HepG2 (cell line): ENCODE results near the gene ALG11. TPM values are rescaled to one million over a fixed set of nuclear protein-coding genes. Genes with fewer than 3 reads are reported as not detected.
A peak's percentile ranks its signal among the peaks of the same experiment; 100 is the strongest.

Experiments
- AGO1 ChIP-seq: fragments of 200-400 bp; formaldehyde crosslinking; IDR thresholded peaks from 2 replicates; pipeline ENCODE4 v1.6.1; 2017; ENCODE audit warnings: mild to moderate bottlenecking, low read depth, low read length, moderate library complexity; ENCODE audit not compliant: poor library complexity, severe bottlenecking
- CBX5 ChIP-seq: sonication (generic); formaldehyde crosslinking; IDR thresholded peaks from 2 replicates; pipeline ENCODE4 v1.4.0; 2020; ENCODE audit warnings: missing genetic modification reagents, borderline replicate concordance
- CENPX ChIP-seq: sonication (generic); formaldehyde crosslinking; IDR thresholded peaks from 2 replicates; pipeline ENCODE4 v1.9.0; 2021; ENCODE audit warnings: mild to moderate bottlenecking, missing genetic modification reagents, moderate library complexity
- FOXC1 ChIP-seq: sonication (generic); formaldehyde crosslinking; IDR thresholded peaks from 2 replicates; pipeline ENCODE4 v1.8.0; 2022; ENCODE audit warnings: mild to moderate bottlenecking, missing genetic modification reagents, borderline replicate concordance
- HNRNPH1 ChIP-seq: fragments of 200-400 bp; formaldehyde crosslinking; optimal IDR thresholded peaks from 2 replicates; pipeline ENCODE3; 2017; ENCODE audit warnings: mild to moderate bottlenecking, low read depth, low read length
- KLF12 ChIP-seq: sonication (generic); formaldehyde crosslinking; IDR thresholded peaks from 2 replicates; pipeline ENCODE4 v1.4.0; 2020; ENCODE audit warnings: missing genetic modification reagents, borderline replicate concordance
- MIER2 ChIP-seq: IDR thresholded peaks from 2 replicates; pipeline ENCODE4 v1.6.1; 2016; ENCODE audit warnings: missing biosample characterization, missing genetic modification reagents
- PAF1 ChIP-seq: IDR thresholded peaks from 2 replicates; pipeline ENCODE4 v1.6.1; 2016; ENCODE audit warnings: missing genetic modification reagents, missing compliant biosample characterization
- SP4 ChIP-seq: sonication (generic); formaldehyde crosslinking; IDR thresholded peaks from 2 replicates; pipeline ENCODE4 v1.8.1; 2023; ENCODE audit warnings: mild to moderate bottlenecking, missing genetic modification reagents
- TBX3 ChIP-seq: fragments of 450-650 bp; IDR thresholded peaks from 2 replicates; pipeline ENCODE4 v1.6.1; 2017; ENCODE audit warnings: antibody characterized with exemption, mild to moderate bottlenecking, inconsistent platforms, borderline replicate concordance
- YEATS4 ChIP-seq: sonication (generic); formaldehyde crosslinking; IDR thresholded peaks from 2 replicates; pipeline ENCODE4 v1.4.0; 2020; ENCODE audit warnings: missing genetic modification reagents, borderline replicate concordance
- ZBTB38 ChIP-seq: sonication (generic); formaldehyde crosslinking; IDR thresholded peaks from 2 replicates; pipeline ENCODE4 v1.5.1; 2020; ENCODE audit warnings: mild to moderate bottlenecking, missing genetic modification reagents
- ZFAT ChIP-seq: sonication (generic); formaldehyde crosslinking; conservative IDR thresholded peaks from 2 replicates; pipeline ENCODE4 v1.8.1; 2023; ENCODE audit warnings: missing genetic modification reagents, inconsistent platforms
- ZNF180 ChIP-seq: sonication (generic); formaldehyde crosslinking; IDR thresholded peaks from 2 replicates; pipeline ENCODE4 v1.4.0; 2020; ENCODE audit warnings: low read depth, missing genetic modification reagents, borderline replicate concordance
- ZNF431 ChIP-seq: sonication (generic); formaldehyde crosslinking; IDR thresholded peaks from 2 replicates; pipeline ENCODE4 v1.9.0; 2022; ENCODE audit warnings: missing genetic modification reagents, low read depth, mild to moderate bottlenecking, borderline replicate concordance
- ZNF496 ChIP-seq: sonication (generic); formaldehyde crosslinking; IDR thresholded peaks from 2 replicates; pipeline ENCODE4 v1.8.1; 2023; ENCODE audit warnings: mild to moderate bottlenecking, moderate library complexity, missing genetic modification reagents; ENCODE audit not compliant: insufficient replicate concordance
- ZNF670 ChIP-seq: sonication (generic); formaldehyde crosslinking; IDR thresholded peaks from 2 replicates; pipeline ENCODE4 v1.8.0; 2022; ENCODE audit warnings: mild to moderate bottlenecking, missing genetic modification reagents, borderline replicate concordance
- ZNF790 ChIP-seq: sonication (generic); formaldehyde crosslinking; IDR thresholded peaks from 2 replicates; pipeline ENCODE4 v1.8.0; 2022; ENCODE audit warnings: missing genetic modification reagents, mild to moderate bottlenecking, borderline replicate concordance
- polyA plus RNA-seq, 8 experiments: library from polyadenylated mRNA; depleted of rRNA in 3 of 8; stranded (reverse) in 7 of 8; unstranded in 1 of 8; fragments of >200 nt; fragmentation: Illumina TruSeq in 4 of 8; extraction: Trizol in 4 of 8; gene quantifications; 2 replicates each; pipeline versions ENCODE4 v1.2.1 to v1.2.3, GENCODE V29; 2011 to 2016; ENCODE audit warnings: low read depth in 4 of 8, missing spikeins in 1 of 8, mixed read lengths in 1 of 8; ENCODE audit not compliant: insufficient read depth in 1 of 8
- total RNA-seq, 5 experiments: library from RNA; depleted of rRNA; stranded (reverse); fragments of >200 nt; fragmentation: Illumina TruSeq; extraction: Trizol; gene quantifications; 2 replicates each; pipeline ENCODE4 v1.2.3, GENCODE V29; 2016; ENCODE audit warnings: low read depth in 1 of 5
- TF ChIP-seq, protein P1 (sequence below): sonication (generic); formaldehyde crosslinking; IDR thresholded peaks from 2 replicates; pipeline ENCODE4 v1.5.1; 2020; ENCODE audit warnings: missing genetic modification reagents, mild to moderate bottlenecking, borderline replicate concordance
- TF ChIP-seq, protein P2 (sequence below): sonication (generic); formaldehyde crosslinking; conservative IDR thresholded peaks from 2 replicates; pipeline ENCODE4 v1.4.0; 2020; ENCODE audit warnings: missing genetic modification reagents
- TF ChIP-seq, protein P3 (sequence below): sonication (generic); formaldehyde crosslinking; IDR thresholded peaks from 2 replicates; pipeline ENCODE4 v1.5.0; 2020; ENCODE audit warnings: mild to moderate bottlenecking, missing genetic modification reagents

Gene ALG11
- total and polyA plus RNA-seq, 2 of the 13 experiments (the other 11 are each of a cell fraction or from before 2014, with no cell fraction given): 14.7 to 27.9 TPM

DNA sequence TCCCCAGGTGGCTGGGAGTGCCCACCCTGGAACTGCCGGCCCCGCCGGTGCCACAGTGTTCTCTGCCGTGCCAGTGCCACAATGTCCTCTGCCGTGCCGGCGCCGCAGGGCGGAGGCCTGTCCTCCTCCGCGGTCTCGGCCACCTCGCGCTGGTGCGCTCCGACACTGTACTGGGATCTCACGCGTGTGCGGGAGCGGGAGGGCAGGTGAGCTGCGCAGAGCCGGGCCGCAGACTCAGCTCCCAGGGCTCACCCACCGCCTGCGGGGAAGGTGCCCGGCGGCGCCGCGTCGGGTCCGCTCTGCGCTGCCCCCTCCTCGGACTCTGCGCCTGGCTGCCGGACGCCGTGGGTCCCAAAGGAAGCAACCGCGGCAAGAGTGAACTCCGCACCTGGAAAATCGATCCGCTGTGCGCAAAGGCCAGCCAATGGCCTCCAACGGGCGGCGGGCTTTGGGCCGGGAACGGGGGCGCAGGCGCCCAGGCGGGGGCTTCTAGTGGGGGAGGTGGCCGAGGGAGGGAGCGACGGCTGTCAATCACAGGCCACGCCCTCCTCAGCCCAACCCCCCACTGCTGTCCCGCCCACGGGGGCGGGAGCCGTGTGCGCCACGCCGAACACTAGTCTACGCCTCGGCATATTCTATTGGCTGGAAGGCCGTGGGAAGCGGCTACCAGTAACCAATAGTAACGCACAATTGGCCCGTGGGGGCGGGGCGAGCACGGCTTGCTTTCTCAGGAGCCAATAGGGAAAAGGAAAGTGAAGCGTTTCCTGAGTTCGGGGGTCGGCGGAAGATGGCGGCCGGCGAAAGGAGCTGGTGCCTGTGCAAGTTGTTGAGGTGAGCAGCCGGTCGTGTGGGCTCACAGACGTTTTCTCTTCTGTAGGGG, at the start of gene ALG11 (continued):
- no peak for TF ChIP-seq AGO1
- no peak for TF ChIP-seq KLF12 (CRISPR knock-in tag)
- TF ChIP-seq ZNF180 (CRISPR knock-in tag): no peak
- TF ChIP-seq ZNF496: no peak
- TF ChIP-seq HNRNPH1: no peak
- TF ChIP-seq, protein P1, sequence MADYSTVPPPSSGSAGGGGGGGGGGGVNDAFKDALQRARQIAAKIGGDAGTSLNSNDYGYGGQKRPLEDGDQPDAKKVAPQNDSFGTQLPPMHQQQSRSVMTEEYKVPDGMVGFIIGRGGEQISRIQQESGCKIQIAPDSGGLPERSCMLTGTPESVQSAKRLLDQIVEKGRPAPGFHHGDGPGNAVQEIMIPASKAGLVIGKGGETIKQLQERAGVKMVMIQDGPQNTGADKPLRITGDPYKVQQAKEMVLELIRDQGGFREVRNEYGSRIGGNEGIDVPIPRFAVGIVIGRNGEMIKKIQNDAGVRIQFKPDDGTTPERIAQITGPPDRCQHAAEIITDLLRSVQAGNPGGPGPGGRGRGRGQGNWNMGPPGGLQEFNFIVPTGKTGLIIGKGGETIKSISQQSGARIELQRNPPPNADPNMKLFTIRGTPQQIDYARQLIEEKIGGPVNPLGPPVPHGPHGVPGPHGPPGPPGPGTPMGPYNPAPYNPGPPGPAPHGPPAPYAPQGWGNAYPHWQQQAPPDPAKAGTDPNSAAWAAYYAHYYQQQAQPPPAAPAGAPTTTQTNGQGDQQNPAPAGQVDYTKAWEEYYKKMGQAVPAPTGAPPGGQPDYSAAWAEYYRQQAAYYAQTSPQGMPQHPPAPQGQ (CRISPR knock-in tag): no peak
- TF ChIP-seq, protein P2, sequence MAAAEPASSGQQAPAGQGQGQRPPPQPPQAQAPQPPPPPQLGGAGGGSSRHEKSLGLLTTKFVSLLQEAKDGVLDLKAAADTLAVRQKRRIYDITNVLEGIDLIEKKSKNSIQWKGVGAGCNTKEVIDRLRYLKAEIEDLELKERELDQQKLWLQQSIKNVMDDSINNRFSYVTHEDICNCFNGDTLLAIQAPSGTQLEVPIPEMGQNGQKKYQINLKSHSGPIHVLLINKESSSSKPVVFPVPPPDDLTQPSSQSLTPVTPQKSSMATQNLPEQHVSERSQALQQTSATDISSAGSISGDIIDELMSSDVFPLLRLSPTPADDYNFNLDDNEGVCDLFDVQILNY: no peak
- peak; percentile 41; the same call in 1 of the 2 replicates for TF ChIP-seq MIER2
- peak; percentile 98 for TF ChIP-seq FOXC1 (CRISPR knock-in tag)
- TF ChIP-seq TBX3: peak; percentile 79
- peak; percentile 90 for TF ChIP-seq YEATS4 (CRISPR knock-in tag)
- no peak for TF ChIP-seq ZFAT
- TF ChIP-seq ZNF431 (CRISPR knock-in tag): peak; percentile 84; the same call in 1 of the 2 replicates
- no peak for TF ChIP-seq CENPX
- TF ChIP-seq, protein P3, sequence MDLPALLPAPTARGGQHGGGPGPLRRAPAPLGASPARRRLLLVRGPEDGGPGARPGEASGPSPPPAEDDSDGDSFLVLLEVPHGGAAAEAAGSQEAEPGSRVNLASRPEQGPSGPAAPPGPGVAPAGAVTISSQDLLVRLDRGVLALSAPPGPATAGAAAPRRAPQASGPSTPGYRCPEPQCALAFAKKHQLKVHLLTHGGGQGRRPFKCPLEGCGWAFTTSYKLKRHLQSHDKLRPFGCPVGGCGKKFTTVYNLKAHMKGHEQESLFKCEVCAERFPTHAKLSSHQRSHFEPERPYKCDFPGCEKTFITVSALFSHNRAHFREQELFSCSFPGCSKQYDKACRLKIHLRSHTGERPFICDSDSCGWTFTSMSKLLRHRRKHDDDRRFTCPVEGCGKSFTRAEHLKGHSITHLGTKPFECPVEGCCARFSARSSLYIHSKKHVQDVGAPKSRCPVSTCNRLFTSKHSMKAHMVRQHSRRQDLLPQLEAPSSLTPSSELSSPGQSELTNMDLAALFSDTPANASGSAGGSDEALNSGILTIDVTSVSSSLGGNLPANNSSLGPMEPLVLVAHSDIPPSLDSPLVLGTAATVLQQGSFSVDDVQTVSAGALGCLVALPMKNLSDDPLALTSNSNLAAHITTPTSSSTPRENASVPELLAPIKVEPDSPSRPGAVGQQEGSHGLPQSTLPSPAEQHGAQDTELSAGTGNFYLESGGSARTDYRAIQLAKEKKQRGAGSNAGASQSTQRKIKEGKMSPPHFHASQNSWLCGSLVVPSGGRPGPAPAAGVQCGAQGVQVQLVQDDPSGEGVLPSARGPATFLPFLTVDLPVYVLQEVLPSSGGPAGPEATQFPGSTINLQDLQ (CRISPR knock-in tag): no peak
- no peak; the same call in 1 of the 2 replicates for TF ChIP-seq ZNF670 (CRISPR knock-in tag)
- TF ChIP-seq ZNF790 (CRISPR knock-in tag): peak; percentile 76; the same call in 1 of the 2 replicates
- TF ChIP-seq ZBTB38: peak; percentile 79
- TF ChIP-seq SP4 (CRISPR knock-in tag): peak; percentile 99
- TF ChIP-seq CBX5 (CRISPR knock-in tag): no peak
- no peak for TF ChIP-seq PAF1
